ENCODE results near the gene SRRT. TPM values are rescaled to one million over a fixed set of nuclear protein-coding genes. Genes with fewer than 3 reads are reported as not detected.

SRRT gene, protein sequence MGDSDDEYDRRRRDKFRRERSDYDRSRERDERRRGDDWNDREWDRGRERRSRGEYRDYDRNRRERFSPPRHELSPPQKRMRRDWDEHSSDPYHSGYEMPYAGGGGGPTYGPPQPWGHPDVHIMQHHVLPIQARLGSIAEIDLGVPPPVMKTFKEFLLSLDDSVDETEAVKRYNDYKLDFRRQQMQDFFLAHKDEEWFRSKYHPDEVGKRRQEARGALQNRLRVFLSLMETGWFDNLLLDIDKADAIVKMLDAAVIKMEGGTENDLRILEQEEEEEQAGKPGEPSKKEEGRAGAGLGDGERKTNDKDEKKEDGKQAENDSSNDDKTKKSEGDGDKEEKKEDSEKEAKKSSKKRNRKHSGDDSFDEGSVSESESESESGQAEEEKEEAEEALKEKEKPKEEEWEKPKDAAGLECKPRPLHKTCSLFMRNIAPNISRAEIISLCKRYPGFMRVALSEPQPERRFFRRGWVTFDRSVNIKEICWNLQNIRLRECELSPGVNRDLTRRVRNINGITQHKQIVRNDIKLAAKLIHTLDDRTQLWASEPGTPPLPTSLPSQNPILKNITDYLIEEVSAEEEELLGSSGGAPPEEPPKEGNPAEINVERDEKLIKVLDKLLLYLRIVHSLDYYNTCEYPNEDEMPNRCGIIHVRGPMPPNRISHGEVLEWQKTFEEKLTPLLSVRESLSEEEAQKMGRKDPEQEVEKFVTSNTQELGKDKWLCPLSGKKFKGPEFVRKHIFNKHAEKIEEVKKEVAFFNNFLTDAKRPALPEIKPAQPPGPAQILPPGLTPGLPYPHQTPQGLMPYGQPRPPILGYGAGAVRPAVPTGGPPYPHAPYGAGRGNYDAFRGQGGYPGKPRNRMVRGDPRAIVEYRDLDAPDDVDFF
- 100 to 1,000 TPM; 255 to 291 TPM for total RNA-seq
- polyA plus RNA-seq (ENCODE audit: insufficient read depth, low read depth, low replicate concordance), result 389 TPM
- long read RNA-seq, donor 1, partial matches to known transcripts, result 37 of 45 reads
- long read RNA-seq, donor 1, other reads (novel, unspliced or antisense), result 0 of 45 reads
- long read RNA-seq, donor 2, partial matches to known transcripts, result 18 of 19 reads
- long read RNA-seq, donor 2, other reads (novel, unspliced or antisense), result 0 of 19 reads

- no peaks in the 10 kb centered on the region for H3K9me3 ChIP-seq
- H3K27ac ChIP-seq, result peak within 1 kb of the TSS; percentile 96
- no peaks in the 10 kb centered on the region for H3K36me3 ChIP-seq (ENCODE audit: low read depth, missing control alignments)
- TF ChIP-seq POLR2A (IDR thresholded peaks at IDR 0.05), result peak; percentile 70
- peak; percentile 44 to 94 (median 75) for TF ChIP-seq CTCF (IDR thresholded peaks at IDR 0.05)
- intact Hi-C loops (cut with DNase I; ENCODE audit: low total_unique reads), result no loop called here
- WGBS, 2 donors, result 1% methylated on average over 48 to 79 of the region's 79 CpGs
- H3K27me3 ChIP-seq, result no peaks in the 10 kb centered on the region
- H3K4me3 ChIP-seq, result peak within 1 kb of the TSS; percentile 76 to 99
- peak; percentile 99 for DNase-seq
- H3K4me1 ChIP-seq, result peaks cover 27% of the 10 kb centered on the region
Observed at GRCh38 chr7:100874577-100875355, at the start of gene SRRT. Gene SRRT (plus strand): TSS chr7:100875103. CDS start chr7:100875591, 488 bp downstream.

DNA sequence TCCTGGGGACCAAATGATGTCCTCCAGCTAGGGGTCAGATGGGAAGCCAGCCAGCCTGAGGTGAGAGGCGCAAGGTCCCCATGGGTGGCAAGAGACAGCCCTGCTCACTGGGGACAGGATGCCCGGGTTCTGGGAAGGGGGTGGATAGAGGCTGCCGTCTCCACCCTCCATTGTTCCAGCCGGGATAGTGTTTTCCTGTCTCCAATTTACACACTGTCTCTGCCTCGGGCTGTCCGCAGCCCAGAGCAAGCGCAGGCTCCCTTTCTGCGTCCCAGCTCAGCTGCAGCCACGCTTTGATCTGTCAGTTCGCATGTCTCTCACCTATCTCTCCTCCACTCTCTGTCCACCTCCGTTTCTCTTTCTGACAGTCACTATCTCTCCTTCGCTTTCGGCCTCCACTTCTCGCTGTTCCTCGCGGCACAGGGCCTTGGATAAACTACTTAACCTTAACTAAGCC, 49.7 kb upstream of the SRRT start:
- no peak for DNase-seq
- H3K9me3 ChIP-seq, result no peaks in the 10 kb centered on the region
- intact Hi-C loops (cut with DNase I; ENCODE audit: low total_unique reads), result no loop called here
- H3K27ac ChIP-seq, result no peak overlapping the region
- H3K4me3 ChIP-seq, result peak overlapping the region in 1 of 2 donors; percentile 73
- no peaks in the 10 kb centered on the region for H3K36me3 ChIP-seq (ENCODE audit: low read depth, missing control alignments)
- WGBS, 2 donors, result 22 to 29% methylated on average over 14 to 16 of the region's 16 CpGs
- peaks cover 18% of the 10 kb centered on the region for H3K4me1 ChIP-seq
- TF ChIP-seq CTCF (IDR thresholded peaks at IDR 0.05) (no peak), POLR2A (IDR thresholded peaks at IDR 0.05) (no peak)
- H3K27me3 ChIP-seq, result no peaks in the 10 kb centered on the region

GRCh38 chr7:100825751-100826513, 49.0 kb upstream of the SRRT start:
- DNase-seq, result no peak
- Histone ChIP-seq H3K4me1 (peaks cover 18% of the 10 kb centered on the region), H3K36me3 (ENCODE audit: low read depth, missing control alignments) (no peaks in the 10 kb centered on the region), H3K4me3 (peak overlapping the region; percentile 68 to 73), H3K9me3 (no peaks in the 10 kb centered on the region), H3K27me3 (no peaks in the 10 kb centered on the region), H3K27ac (peak overlapping the region; percentile 39 to 77)
- 18 to 27% methylated on average over 16 to 17 of the region's 17 CpGs for WGBS, 2 donors
- intact Hi-C loops (cut with DNase I; ENCODE audit: low total_unique reads), result no loop called here
- TF ChIP-seq POLR2A (IDR thresholded peaks at IDR 0.05) (no peak), CTCF (IDR thresholded peaks at IDR 0.05) (no peak)
